HepG2 (cell line): ENCODE data around the gene RASGRP2. TPM values are rescaled to one million over a fixed set of nuclear protein-coding genes. Genes with fewer than 3 reads are reported as not detected.

Experiments used
- ATAC-seq: fragments of 200-7000 bp; cut with Tn5 transposase; 3 replicates; pipeline ENCODE4 v1.9.1; 2020; ENCODE audit warnings: mild to moderate bottlenecking, moderate library complexity
- BruUV-seq: library from RNA; stranded (reverse); fragments of 400-500 nt; replicated peaks from 2 replicates; lab custom pipeline; 2021; lab: Mats Ljungman, UMichigan
- CTCF ChIA-PET: fragments of 300-600 bp; formaldehyde crosslinking; extraction: SDS; loops from one replicate; lab custom pipeline; 2021; ENCODE audit warnings: low total read pairs, inconsistent platforms, low intra/inter-chr PET ratio; lab: Yijun Ruan, JAX
- POLR2A ChIA-PET: fragments of 350-600 bp; sonication (Branson Sonifier 250); formaldehyde crosslinking; loops from one replicate; lab custom pipeline; 2020; ENCODE audit warnings: antibody characterized with exemption, inconsistent platforms; lab: Yijun Ruan, JAX
- DNase-seq: peaks from one replicate; pipeline ENCODE4 v3.0.0-alpha.2; 2015; ENCODE audit warnings: low spot score
- FAIRE-seq: peaks from 3 replicates; lab custom pipeline; 2011; peaks lifted over from hg19 to GRCh38; lab: Jason Lieb, UNC
- H2AFZ ChIP-seq: one replicate; pipeline ENCODE4 v1.6.1; 2011; ENCODE audit warnings: low read length, inconsistent platforms
- H3K27ac ChIP-seq: fragments of 300-600 bp; 3 replicates; pipeline ENCODE4 v1.8.0; 2011; ENCODE audit warnings: mixed run types, mild to moderate bottlenecking, mixed read lengths, low read length, inconsistent platforms; ENCODE audit not compliant: insufficient read depth; ENCODE audit errors: extremely low read length
- H3K27me3 ChIP-seq, 2 experiments: fragments of 200-600 bp in 1 of 2; 2 replicates in 1 of 2; 3 replicates in 1 of 2; pipeline versions ENCODE4 v1.6.0 to v1.8.0; 2011; ENCODE audit warnings: low read length in 2 of 2, mild to moderate bottlenecking in 2 of 2, moderate library complexity in 2 of 2, inconsistent platforms in 1 of 2; ENCODE audit not compliant: insufficient read depth in 2 of 2, control insufficient read depth in 1 of 2
- H3K36me3 ChIP-seq, 2 experiments: fragments of 200-600 bp in 1 of 2; replicated peaks in 1 of 2; 2 replicates in 1 of 2; 3 replicates in 1 of 2; pipeline versions ENCODE4 v1.5.1 to v1.8.0; 2011; ENCODE audit warnings: low read length in 2 of 2, inconsistent platforms in 1 of 2; ENCODE audit not compliant: insufficient read depth in 2 of 2, control insufficient read depth in 1 of 2
- H3K4me1 ChIP-seq: 2 replicates; pipeline ENCODE4 v1.5.1; 2012; ENCODE audit warnings: low read length, inconsistent platforms; ENCODE audit not compliant: insufficient read depth
- H3K4me2 ChIP-seq: 2 replicates; pipeline ENCODE4 v1.6.0; 2011; ENCODE audit warnings: low read depth, low read length, inconsistent platforms
- H3K4me3 ChIP-seq, 3 experiments: fragments of 200-600 bp in 1 of 3; sonication (generic), shearing (Covaris generic) in 1 of 3; replicated peaks in 1 of 3; 2 replicates each; pipeline ENCODE4 v1.5.1; 2011 to 2016; ENCODE audit warnings: low read length in 3 of 3, inconsistent platforms in 2 of 3, low read depth in 2 of 3, mild to moderate bottlenecking in 2 of 3, control low read depth in 1 of 3, mixed read lengths in 1 of 3; ENCODE audit not compliant: insufficient read depth in 1 of 3
- H3K79me2 ChIP-seq: one replicate; pipeline ENCODE4 v1.6.1; 2011; ENCODE audit warnings: low read length, inconsistent platforms; ENCODE audit not compliant: insufficient read depth
- H3K9ac ChIP-seq: 2 replicates; pipeline ENCODE4 v1.6.0; 2011; ENCODE audit warnings: mild to moderate bottlenecking, low read depth, low read length, inconsistent platforms; ENCODE audit not compliant: insufficient read depth
- H3K9me3 ChIP-seq: 2 replicates; pipeline ENCODE4 v1.5.1; 2012; ENCODE audit warnings: mild to moderate bottlenecking, low read length
- H4K20me1 ChIP-seq: 2 replicates; pipeline ENCODE4 v1.6.0; 2011; ENCODE audit warnings: inconsistent platforms, mild to moderate bottlenecking, low read length, moderate library complexity; ENCODE audit not compliant: insufficient read depth
- AGO1 ChIP-seq: fragments of 200-400 bp; formaldehyde crosslinking; IDR thresholded peaks from 2 replicates; pipeline ENCODE4 v1.6.1; 2017; ENCODE audit warnings: mild to moderate bottlenecking, low read depth, low read length, moderate library complexity; ENCODE audit not compliant: poor library complexity, severe bottlenecking
- EP300 ChIP-seq, 3 experiments: sonication (generic) in 1 of 3; formaldehyde crosslinking in 1 of 3; IDR thresholded peaks; 2 replicates each; pipeline versions ENCODE4 v1.5.1 to v1.6.1; 2011 to 2020; ENCODE audit warnings: low read depth in 2 of 3, low read length in 2 of 3, borderline replicate concordance in 1 of 3, improper control_type of control experiment in 1 of 3, mild to moderate bottlenecking in 1 of 3, missing genetic modification reagents in 1 of 3, moderate library complexity in 1 of 3
- EZH2 ChIP-seq: conservative IDR thresholded peaks from 2 replicates; pipeline ENCODE4 v1.6.1; 2012; ENCODE audit warnings: mild to moderate bottlenecking, low read depth, low read length, moderate library complexity
- RELA ChIP-seq: sonication (generic); formaldehyde crosslinking; IDR thresholded peaks from 2 replicates; pipeline ENCODE4 v1.4.0; 2020; ENCODE audit warnings: missing genetic modification reagents
- SMC3 ChIP-seq: IDR thresholded peaks from 2 replicates; pipeline ENCODE4 v1.6.1; 2011; ENCODE audit warnings: low read length, improper control_type of control experiment
- TEAD2 ChIP-seq: sonication (generic); formaldehyde crosslinking; IDR thresholded peaks from 2 replicates; pipeline ENCODE4 v1.9.0; 2021; ENCODE audit warnings: missing genetic modification reagents
- ZNF292 ChIP-seq: sonication (generic); formaldehyde crosslinking; IDR thresholded peaks from 2 replicates; pipeline ENCODE4 v1.8.1; 2022; ENCODE audit warnings: mild to moderate bottlenecking, low read depth, missing genetic modification reagents, borderline replicate concordance
- ZNF607 ChIP-seq: sonication (generic); formaldehyde crosslinking; IDR thresholded peaks from 2 replicates; pipeline ENCODE4 v1.5.1; 2020; ENCODE audit warnings: missing genetic modification reagents, mild to moderate bottlenecking, borderline replicate concordance
- WGBS: methylation state at CpG from one replicate; pipeline ENCODE4 v1.1.6; 2017; ENCODE audit warnings: low lambda C conversion rate; 5-methylcytosine and 5-hydroxymethylcytosine counted together
- in situ Hi-C: cut with HindIII; loops from 2 replicates; pipeline ENCODE4 v1.10.0; 2017; ENCODE audit warnings: low pct_unique_long_range_greater_than_20kb; ENCODE audit not compliant: extremely low pct_ligation_motif_present
- intact Hi-C: fragments of 100-400 bp; cut with micrococcal nuclease; formaldehyde crosslinking; loops from one replicate; pipeline ENCODE4 v1.10.0; 2022; ENCODE audit not compliant: unreplicated experiment
- polyA plus RNA-seq, 8 experiments: library from polyadenylated mRNA; depleted of rRNA in 3 of 8; stranded (reverse) in 7 of 8; unstranded in 1 of 8; fragments of >200 nt; fragmentation: Illumina TruSeq in 4 of 8; extraction: Trizol in 4 of 8; gene quantifications; 2 replicates each; pipeline versions ENCODE4 v1.2.1 to v1.2.3, GENCODE V29; 2011 to 2016; ENCODE audit warnings: low read depth in 4 of 8, missing spikeins in 1 of 8, mixed read lengths in 1 of 8; ENCODE audit not compliant: insufficient read depth in 1 of 8
- total RNA-seq, 5 experiments: library from RNA; depleted of rRNA; stranded (reverse); fragments of >200 nt; fragmentation: Illumina TruSeq; extraction: Trizol; gene quantifications; 2 replicates each; pipeline ENCODE4 v1.2.3, GENCODE V29; 2016; ENCODE audit warnings: low read depth in 1 of 5
- TF ChIP-seq, protein P1 (sequence below): sonication (generic); formaldehyde crosslinking; IDR thresholded peaks from 2 replicates; pipeline ENCODE4 v1.4.0; 2020; ENCODE audit warnings: missing genetic modification reagents
- TF ChIP-seq, protein P2 (sequence below): fragments of 450-650 bp; IDR thresholded peaks from 2 replicates; pipeline ENCODE4 v1.6.1; 2017
- TF ChIP-seq, protein P3 (sequence below): sonication (generic); formaldehyde crosslinking; IDR thresholded peaks from 2 replicates; pipeline ENCODE4 v1.5.0; 2020; ENCODE audit warnings: mild to moderate bottlenecking, low read depth, missing genetic modification reagents, borderline replicate concordance

RASGRP2 gene
- total and polyA plus RNA-seq, 2 of the 13 experiments (the other 11 are each of a cell fraction or from before 2014, with no cell fraction given) = 0.61 TPM; not detected in 1

DNA sequence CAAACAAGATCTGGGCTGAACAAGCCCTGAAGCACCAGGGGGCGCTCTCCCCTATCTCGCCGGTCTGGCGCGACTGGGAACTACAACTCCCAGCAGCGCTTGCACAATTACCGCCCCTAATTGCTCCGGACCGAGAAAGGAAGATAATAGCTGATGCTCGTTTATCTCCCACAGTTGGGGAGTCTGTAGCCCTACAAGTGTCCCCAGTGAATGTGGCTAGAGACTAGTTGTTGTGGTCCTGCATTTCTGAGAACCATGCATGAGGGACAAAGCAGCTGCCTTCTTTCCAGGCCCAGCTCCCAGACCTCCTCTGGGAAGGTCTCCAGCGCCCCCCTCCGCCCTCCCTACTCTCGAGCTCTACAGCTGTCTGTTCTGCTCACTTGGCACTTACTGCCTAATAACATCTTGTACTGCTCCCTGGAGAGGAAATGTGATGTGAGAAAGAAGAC, 55.4 kb downstream of the RASGRP2 start (continued):
- TF ChIP-seq, protein P1, sequence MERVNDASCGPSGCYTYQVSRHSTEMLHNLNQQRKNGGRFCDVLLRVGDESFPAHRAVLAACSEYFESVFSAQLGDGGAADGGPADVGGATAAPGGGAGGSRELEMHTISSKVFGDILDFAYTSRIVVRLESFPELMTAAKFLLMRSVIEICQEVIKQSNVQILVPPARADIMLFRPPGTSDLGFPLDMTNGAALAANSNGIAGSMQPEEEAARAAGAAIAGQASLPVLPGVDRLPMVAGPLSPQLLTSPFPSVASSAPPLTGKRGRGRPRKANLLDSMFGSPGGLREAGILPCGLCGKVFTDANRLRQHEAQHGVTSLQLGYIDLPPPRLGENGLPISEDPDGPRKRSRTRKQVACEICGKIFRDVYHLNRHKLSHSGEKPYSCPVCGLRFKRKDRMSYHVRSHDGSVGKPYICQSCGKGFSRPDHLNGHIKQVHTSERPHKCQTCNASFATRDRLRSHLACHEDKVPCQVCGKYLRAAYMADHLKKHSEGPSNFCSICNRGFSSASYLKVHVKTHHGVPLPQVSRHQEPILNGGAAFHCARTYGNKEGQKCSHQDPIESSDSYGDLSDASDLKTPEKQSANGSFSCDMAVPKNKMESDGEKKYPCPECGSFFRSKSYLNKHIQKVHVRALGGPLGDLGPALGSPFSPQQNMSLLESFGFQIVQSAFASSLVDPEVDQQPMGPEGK = peak; percentile 31; the same call in 1 of the 2 replicates
- peak; percentile 66 for TF ChIP-seq SMC3

DNA sequence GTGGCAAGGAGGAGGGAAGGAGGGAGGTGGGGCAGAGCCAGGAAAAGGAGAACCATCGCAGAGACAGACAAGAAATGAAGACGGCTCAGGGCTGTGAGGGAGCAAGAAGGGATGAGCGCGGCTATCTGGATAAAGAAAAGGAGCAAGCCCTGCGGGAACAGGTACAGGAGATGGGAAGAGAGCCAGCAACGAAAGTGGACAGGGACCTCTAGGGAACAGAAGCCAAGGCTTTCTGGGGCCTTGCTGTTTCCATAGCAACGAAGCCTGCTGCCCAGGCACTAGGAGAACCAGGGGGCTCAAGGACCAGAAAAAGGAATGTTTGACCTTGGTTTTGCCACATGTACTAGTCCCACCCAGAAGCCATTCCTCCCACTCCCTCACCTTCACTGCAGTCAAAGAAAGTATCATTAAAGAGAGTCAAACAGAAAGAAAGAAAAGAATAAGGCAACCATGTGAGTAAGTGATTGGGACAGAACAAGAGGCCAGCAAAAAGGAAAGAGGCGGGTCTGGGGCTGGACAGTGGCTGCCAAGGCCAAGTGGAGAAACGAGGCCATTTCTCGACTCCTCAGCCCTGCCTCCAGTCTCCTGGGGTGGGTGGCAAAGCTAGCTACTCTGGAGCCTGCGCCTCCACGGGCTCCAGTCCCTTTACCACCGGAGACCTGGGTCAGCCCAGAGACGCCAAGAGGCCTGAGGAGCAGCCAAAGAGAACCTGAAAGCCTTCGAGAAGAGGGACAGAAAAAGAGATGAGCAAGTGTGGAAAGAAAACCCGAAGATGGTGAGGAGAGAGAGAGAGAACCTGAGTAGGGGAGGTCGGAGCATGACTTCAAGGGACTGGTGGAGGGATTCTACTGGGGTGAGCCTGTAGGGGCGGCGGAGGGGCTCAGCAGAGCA, 56.1 kb downstream of the RASGRP2 start:
- Histone ChIP-seq H3K4me3 (no peak overlapping the region), H3K27me3 (peaks cover 11 to 80% of the 10 kb centered on the region in 2 experiments; a peak in 4 of 5 replicates), H3K9ac (no peak overlapping the region), H4K20me1 (no peaks in the 10 kb centered on the region), H3K27ac (no peak overlapping the region)
- intact Hi-C loops (loop anchor here (1.0 kb wide), 1 partner anchor 38 kb away; no protein-coding TSS in a partner anchor), in situ Hi-C loops (no loop called here)
- TF ChIP-seq EZH2 (peak; percentile 81; the same call in 1 of the 2 replicates), RELA (CRISPR knock-in tag) (no peak), ZNF607 (no peak), ZNF292 (CRISPR knock-in tag) (0 out of 2 replicates have a peak, but pooled peaks have one; percentile 38), EP300 (IDR thresholded peaks at IDR 0.05; ENCODE audit: low read depth in 2 of 2, low read length in 2 of 2) (no peak), EP300 (CRISPR knock-in tag; IDR thresholded peaks at IDR 0.05; ENCODE audit: borderline replicate concordance) (no peak), TEAD2 (no peak), AGO1 (no peak)
- TF ChIP-seq, protein P2, sequence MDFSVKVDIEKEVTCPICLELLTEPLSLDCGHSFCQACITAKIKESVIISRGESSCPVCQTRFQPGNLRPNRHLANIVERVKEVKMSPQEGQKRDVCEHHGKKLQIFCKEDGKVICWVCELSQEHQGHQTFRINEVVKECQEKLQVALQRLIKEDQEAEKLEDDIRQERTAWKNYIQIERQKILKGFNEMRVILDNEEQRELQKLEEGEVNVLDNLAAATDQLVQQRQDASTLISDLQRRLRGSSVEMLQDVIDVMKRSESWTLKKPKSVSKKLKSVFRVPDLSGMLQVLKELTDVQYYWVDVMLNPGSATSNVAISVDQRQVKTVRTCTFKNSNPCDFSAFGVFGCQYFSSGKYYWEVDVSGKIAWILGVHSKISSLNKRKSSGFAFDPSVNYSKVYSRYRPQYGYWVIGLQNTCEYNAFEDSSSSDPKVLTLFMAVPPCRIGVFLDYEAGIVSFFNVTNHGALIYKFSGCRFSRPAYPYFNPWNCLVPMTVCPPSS = no peak
- TF ChIP-seq, protein P3, sequence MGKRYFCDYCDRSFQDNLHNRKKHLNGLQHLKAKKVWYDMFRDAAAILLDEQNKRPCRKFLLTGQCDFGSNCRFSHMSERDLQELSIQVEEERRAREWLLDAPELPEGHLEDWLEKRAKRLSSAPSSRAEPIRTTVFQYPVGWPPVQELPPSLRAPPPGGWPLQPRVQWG (CRISPR knock-in tag) = no peak
- TF ChIP-seq, all 625 proteins: peak for 2
- no peak for DNase-seq
- Histone ChIP-seq H3K9me3 (no peaks in the 10 kb centered on the region), H3K79me2 (no peaks in the 10 kb centered on the region), H3K4me2 (no peak overlapping the region), H3K36me3 (no peaks in the 10 kb centered on the region), H3K4me1 (no peaks in the 10 kb centered on the region; the same call in 1 of the 2 replicates), H2AFZ (no peak overlapping the region)
- no peak; the same call in 2 of the 3 replicates for ATAC-seq
- FAIRE-seq = no peak
- ChIA-PET CTCF (interaction anchor here (1.4 to 1.8 kb wide), 5 partner anchors 35 to 239 kb away, joined by 4 to 23 read pairs (median 4); partner anchors contain the start of genes NRXN2 and RASGRP2), POLR2A (no interaction called here)
- BruUV-seq = no TSS peak
- WGBS = 21% methylated on average over 19 of the region's 19 CpGs
